ENCODE data around the gene KRT23. TPM values are rescaled to one million over a fixed set of nuclear protein-coding genes. Genes with fewer than 3 reads are reported as not detected.

The KRT23 gene
- total RNA-seq, 1 donor from 2014 or later: not detected

DNA sequence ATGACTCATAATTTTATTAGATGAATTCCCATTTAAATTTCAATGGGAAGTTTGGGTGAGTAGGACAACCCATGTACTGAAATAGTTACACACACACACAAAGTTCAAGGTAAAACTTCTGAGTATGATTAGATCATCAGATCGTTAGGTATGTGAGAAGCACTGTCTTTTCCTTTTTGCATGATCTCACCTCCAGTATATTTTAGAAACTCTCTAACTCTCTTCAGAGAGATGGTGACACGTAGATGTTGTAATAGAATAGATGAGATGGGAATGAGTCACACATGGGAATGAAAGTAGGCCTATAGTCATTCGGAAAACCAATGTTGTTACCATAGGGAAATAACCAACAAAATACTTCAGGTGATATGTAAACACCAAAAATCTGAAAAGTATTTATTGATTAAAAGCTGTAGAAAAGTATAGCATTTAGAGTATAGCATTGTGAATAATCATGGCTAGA is 22.2 kb downstream of the KRT23 start:
- intact Hi-C loops (cut with micrococcal nuclease): no loop called here
- DNase-seq: no peak
- no peak for ATAC-seq

DNA sequence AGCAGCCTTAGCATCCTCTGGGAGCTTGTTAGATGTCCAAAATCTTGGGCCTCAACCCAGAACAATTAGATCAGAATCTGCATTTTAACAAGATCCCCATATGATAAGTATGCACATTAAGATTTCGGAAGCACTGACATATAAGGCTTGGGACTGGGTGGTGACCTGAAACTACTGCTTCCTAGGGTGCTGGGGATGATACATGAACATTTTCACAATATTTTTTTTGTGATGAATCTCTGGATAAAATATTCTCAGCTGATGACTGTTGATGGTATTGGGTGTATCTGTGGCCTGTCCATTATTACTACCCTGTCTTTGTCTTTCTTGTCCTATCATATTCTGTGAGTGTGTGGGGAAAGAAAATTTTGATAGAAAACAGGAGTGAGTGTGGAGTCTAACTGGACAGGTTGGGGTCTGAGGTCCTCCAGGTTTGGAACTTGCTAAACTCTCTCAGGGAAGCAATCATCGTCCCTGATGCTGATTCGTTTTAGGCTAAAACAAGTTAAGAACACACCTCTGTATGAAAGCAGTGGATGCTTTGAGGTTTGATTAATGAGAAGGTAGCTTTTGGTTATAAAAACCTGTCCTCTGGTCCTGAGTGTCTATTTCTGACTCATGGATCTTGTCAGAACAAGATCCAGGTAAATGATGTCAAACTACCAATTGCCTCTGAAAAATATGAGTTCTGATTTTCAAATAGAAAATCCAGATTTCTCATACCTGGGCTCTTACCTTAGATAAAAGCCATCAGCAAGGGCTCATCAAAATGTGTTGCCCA is 23.2 kb downstream of the KRT23 start:
- DNase-seq: no peak
- no peak for ATAC-seq
- intact Hi-C loops (cut with micrococcal nuclease): no loop called here

GRCh38 chr17:40912486-40913210 is 24.8 kb downstream of the KRT23 start:
- ATAC-seq (no peak), DNase-seq (no peak)
- intact Hi-C loops (cut with micrococcal nuclease): no loop called here

GRCh38 chr17:40910441-40910841 is 27.0 kb downstream of the KRT23 start:
- no peak for ATAC-seq
- DNase-seq: no peak
- intact Hi-C loops (cut with micrococcal nuclease): no loop called here

GRCh38 chr17:40909755-40910154 is 27.7 kb downstream of the KRT23 start:
- no peak for DNase-seq
- no peak for ATAC-seq
- intact Hi-C loops (cut with micrococcal nuclease): loop anchor here (10.0 kb wide), 1 partner anchor 745 kb away; no protein-coding TSS in a partner anchor

DNA sequence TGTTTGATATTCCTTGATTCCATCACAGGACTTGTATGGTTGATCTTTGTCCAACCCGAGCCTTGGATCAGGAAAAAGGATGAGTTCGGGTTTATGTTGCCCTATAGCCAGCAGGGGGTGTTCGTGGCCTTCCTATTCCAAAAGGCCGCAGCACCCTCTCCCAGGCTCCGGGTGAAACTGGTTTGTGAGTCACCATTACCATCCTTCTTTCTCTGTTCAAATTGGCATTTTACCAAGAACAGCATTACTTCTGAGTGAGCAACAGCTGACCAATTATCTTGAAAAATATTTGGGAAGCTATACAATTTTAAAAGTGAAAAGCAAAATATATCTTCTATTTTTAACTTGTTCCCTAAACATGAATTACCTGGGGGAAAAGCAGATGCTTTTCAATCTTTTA is 28.1 kb downstream of the KRT23 start:
- intact Hi-C loops (cut with micrococcal nuclease): loop anchor here (10.0 kb wide), 1 partner anchor 745 kb away; no protein-coding TSS in a partner anchor
- ATAC-seq: peak; percentile 90

DNA sequence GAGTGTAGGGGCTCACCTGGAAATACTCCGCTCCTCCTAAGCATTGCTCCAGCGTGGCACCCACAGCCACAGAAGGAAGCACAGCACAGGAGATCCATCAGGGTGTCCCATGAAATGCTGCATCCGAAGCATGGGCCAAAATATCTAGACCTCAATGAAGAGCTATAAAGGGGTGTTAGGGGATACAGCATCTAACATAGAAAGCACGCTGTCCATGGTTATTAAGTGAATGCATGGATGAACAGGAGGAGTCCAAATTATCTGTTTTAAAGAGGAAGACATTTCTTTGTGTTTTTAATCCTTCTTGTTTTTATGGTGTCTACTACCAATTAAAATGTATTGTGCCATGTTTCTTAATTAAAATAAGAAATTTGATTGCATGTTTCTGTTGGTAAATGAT is 30.8 kb downstream of the KRT23 start:
- intact Hi-C loops (cut with micrococcal nuclease): loop anchor here (10.0 kb wide), 1 partner anchor 748 kb away; no protein-coding TSS in a partner anchor
- ATAC-seq (no peak), DNase-seq (no peak)

More for the DNA sequence above, 28.1 kb downstream of the KRT23 start:
- DNase-seq: peak; percentile 70

GRCh38 chr17:40905370-40905769 is 32.1 kb downstream of the KRT23 start:
- DNase-seq (no peak), ATAC-seq (no peak)
- intact Hi-C loops (cut with micrococcal nuclease): loop anchor here (10.0 kb wide), 1 partner anchor 749 kb away; no protein-coding TSS in a partner anchor

DNA sequence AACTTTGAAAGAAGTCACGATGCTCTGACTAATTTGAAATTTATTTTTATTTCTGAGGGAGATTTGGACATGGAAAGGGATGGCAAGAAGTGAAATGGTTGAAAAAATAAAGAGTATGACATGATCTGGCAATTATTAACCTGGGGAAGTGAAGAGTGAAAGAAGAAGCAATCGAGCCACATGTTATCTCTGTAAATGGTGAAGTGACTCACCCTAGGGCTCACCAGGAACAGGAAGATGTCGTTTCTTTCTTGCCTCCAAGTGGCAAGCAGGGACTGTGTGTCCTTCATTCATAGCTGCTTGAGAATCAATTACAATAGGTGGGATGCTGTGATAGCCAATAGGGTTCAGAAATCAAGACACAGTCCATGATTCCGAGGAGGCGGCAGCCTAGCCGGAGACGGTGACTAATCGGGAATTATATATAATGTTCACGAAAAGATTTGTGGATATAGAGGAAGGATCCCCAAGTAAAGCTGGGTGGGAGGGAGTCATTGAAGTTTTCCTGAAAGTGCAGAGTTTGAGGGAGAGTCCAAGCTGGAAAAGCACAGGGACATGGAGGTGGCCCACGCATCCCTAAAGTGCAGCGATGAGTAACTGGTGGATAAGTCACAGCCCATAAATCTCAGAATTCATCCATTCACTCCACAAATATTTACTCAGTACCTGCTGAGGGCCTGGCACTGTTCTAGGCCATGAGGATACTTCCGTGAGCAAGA is 34.2 kb downstream of the KRT23 start:
- DNase-seq: no peak
- no peak for ATAC-seq
- intact Hi-C loops (cut with micrococcal nuclease): loop anchor here (10.0 kb wide), 1 partner anchor 752 kb away; no protein-coding TSS in a partner anchor

- ATAC-seq (no peak), DNase-seq (no peak)
- intact Hi-C loops (cut with micrococcal nuclease): loop anchor here (10.0 kb wide), 1 partner anchor 752 kb away; no protein-coding TSS in a partner anchor
These were observed 34.9 kb downstream of the KRT23 start for GRCh38 chr17:40902498-40902897.

- intact Hi-C loops (cut with micrococcal nuclease): loop anchor here (10.0 kb wide), 1 partner anchor 753 kb away; no protein-coding TSS in a partner anchor
- no peak for ATAC-seq
- no peak for DNase-seq
These were observed 35.4 kb downstream of the KRT23 start for GRCh38 chr17:40901981-40902474.

GRCh38 chr17:40900809-40901356 is 36.6 kb downstream of the KRT23 start:
- DNase-seq (no peak), ATAC-seq (no peak)
- intact Hi-C loops (cut with micrococcal nuclease): loop anchor here (10.0 kb wide), 1 partner anchor 754 kb away; no protein-coding TSS in a partner anchor

- ATAC-seq: no peak
- no peak for DNase-seq
- intact Hi-C loops (cut with micrococcal nuclease): no loop called here
These were observed 40.5 kb downstream of the KRT23 start for GRCh38 chr17:40896916-40897455.

DNA sequence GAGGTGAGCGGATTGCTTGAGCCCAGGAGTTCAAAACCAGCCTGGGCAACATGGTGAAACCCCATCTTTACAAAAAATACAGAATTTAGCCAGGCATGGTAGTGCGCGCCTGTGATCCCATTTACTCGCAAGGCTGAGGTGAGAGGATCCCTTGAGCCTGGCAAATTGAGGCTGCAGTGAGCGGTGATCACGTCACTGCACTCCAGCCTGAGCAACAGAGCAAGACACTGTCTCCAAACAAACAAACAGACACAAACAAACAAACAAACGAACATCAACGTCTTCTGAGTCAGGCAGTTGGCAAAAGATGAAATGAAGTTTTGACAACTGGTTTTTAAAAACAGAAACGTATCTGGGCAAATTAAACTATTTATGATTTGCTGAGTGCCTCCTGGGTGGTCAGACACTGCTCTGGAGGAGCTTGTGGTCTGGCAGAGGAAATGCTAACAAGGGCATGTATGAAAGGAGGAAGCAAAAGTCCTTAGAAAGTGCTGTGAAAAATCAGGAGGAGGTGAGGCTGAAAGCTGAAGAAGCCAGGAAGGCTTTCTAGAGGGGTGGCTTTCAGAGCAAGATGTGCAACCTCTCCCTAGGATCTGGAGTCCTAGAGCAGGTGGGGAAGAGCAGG is 42.2 kb downstream of the KRT23 start:
- intact Hi-C loops (cut with micrococcal nuclease): no loop called here
- ATAC-seq (no peak), DNase-seq (no peak)

- intact Hi-C loops (cut with micrococcal nuclease): no loop called here
- ATAC-seq: no peak
- DNase-seq: no peak
These were observed 49.2 kb downstream of the KRT23 start for GRCh38 chr17:40888196-40888720.

GRCh38 chr17:40886090-40886489 is 51.4 kb downstream of the KRT23 start:
- DNase-seq (no peak), ATAC-seq (no peak)
- intact Hi-C loops (cut with micrococcal nuclease): no loop called here

DNA sequence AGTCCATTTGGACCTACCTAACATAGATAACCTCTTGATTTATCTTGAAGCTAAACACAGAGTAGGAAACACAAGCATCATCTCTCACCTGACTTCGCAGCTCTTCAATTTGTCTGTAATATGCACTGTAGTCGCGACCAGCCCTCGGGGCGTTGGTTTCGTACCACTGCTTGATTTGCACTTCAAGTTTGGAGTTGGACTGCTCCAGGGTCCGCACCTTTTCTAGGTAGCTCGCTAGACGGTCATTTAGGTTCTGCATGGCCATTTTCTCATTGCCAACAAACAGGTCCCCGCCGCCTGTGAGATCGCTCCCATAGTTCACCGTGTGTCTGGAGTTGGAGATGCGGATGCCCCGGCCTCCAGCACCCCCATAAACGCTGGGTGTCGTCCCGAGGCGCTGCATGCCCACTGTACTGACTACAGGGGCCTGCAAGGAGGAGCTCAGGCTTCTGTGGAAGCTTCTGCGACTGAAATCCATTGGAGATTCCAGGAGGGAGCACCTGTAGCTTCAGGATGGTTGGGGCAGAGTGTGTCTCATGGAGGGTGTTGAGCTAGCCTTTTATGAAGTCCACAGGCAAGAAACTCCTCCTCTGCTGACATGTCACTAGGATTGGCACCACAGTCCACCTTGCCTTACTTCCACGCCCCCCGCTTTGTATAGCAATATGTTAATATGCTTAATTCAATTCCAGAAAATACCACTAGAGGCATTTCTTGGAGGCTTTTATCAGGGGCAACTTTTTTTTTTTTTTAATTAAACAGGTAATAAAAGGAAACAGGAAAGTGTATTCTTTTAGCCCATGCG is 52.5 kb downstream of the KRT23 start, which contains the start of gene KRT20:
TSS of gene KRT20 (minus strand) at position 535 of the 805 bp plus-strand sequence. CDS start at position 478, 57 bp downstream.
- intact Hi-C loops (cut with micrococcal nuclease): no loop called here
- ATAC-seq (no peak), DNase-seq (no peak)
